Measurements from ENCODE around the gene WASF3. TPM values are rescaled to one million over a fixed set of nuclear protein-coding genes. Genes with fewer than 3 reads are reported as not detected.

WASF3 gene
- total and polyA plus RNA-seq, 2 experiments from 2014 or later: 9.9 to 20.7 TPM

GRCh38 chr13:26695891-26696311, 138.4 kb downstream of the WASF3 start:
- TF ChIP-seq STAT1 (IDR thresholded peaks at IDR 0.05; ENCODE audit: unreplicated experiment): no peak
- TF ChIP-seq POLR2AphosphoS5 (IDR thresholded peaks at IDR 0.05; ENCODE audit: low read depth): no peak
- no peak for TF ChIP-seq CTCF (conservative IDR thresholded peaks at IDR 0.05; ENCODE audit: low read depth in 2 of 2)
- no peak for TF ChIP-seq CREB1 (CRISPR knock-in tag; IDR thresholded peaks at IDR 0.05; ENCODE audit: low read depth)
- no peak for TF ChIP-seq NANOG (IDR thresholded peaks at IDR 0.05; ENCODE audit: borderline replicate concordance)
- TF ChIP-seq EZH2phosphoT487 (IDR thresholded peaks at IDR 0.05; ENCODE audit: unreplicated experiment): no peak
- TF ChIP-seq JUNB (IDR thresholded peaks at IDR 0.05; ENCODE audit: unreplicated experiment): no peak
- no peak for TF ChIP-seq ZNF114 (CRISPR knock-in tag; IDR thresholded peaks at IDR 0.05)
- no peak for TF ChIP-seq ETS1 (IDR thresholded peaks at IDR 0.05)
- TF ChIP-seq ZNF331 (CRISPR knock-in tag; IDR thresholded peaks at IDR 0.05; ENCODE audit: low read depth): no peak
- TF ChIP-seq EZH2 (IDR thresholded peaks at IDR 0.05; ENCODE audit: low read depth, unreplicated experiment): no peak
- no peak for TF ChIP-seq REST (IDR thresholded peaks at IDR 0.05; ENCODE audit: unreplicated experiment)
- no peak for TF ChIP-seq ZNF462 (CRISPR knock-in tag; IDR thresholded peaks at IDR 0.05)
- H3K9me3 Mint-ChIP-seq: peaks cover 2% of the 10 kb centered on the region; the same call in 2 of the 3 replicates

More at GRCh38 chr13:26695891-26696311, 138.4 kb downstream of the WASF3 start:
- peaks cover 8% of the 10 kb centered on the region; the same call in 1 of the 3 replicates for H3K36me3 Mint-ChIP-seq (ENCODE audit: low read depth)
- 0 out of 2 replicates have a peak, but pooled peaks cover 3% of the 10 kb centered on the region for H3K27me3 ChIP-seq (ENCODE audit: insufficient read depth)
- H3K9me2 ChIP-seq (ENCODE audit: insufficient read depth): no peaks in the 10 kb centered on the region
- no peaks in the 10 kb centered on the region for H3K79me2 ChIP-seq (replicated peaks; ENCODE audit: insufficient read depth)
- H4K20me1 ChIP-seq (replicated peaks; ENCODE audit: insufficient read depth): no peaks in the 10 kb centered on the region
- peaks cover 19% of the 10 kb centered on the region for H3K4me1 Mint-ChIP-seq
- peaks cover 12% of the 10 kb centered on the region for H3K27me3 Mint-ChIP-seq (ENCODE audit: insufficient read depth, low read depth, poor library complexity)
- H3K4me3 Mint-ChIP-seq: no peak overlapping the region
- H3K36me3 ChIP-seq (ENCODE audit: insufficient read depth): no peaks in the 10 kb centered on the region
- no peak overlapping the region for H3K27ac ChIP-seq (ENCODE audit: low read depth)
- H3K27ac Mint-ChIP-seq: no peak overlapping the region
- H3K4me1 ChIP-seq (ENCODE audit: insufficient read depth): no peaks in the 10 kb centered on the region
- H3K4me3 ChIP-seq: no peak overlapping the region
- ATAC-seq (peak; percentile 47), DNase-seq (ENCODE audit: low spot score) (no peak)
- no peak overlapping the region for H3K4me2 ChIP-seq
- H2AFZ ChIP-seq: no peak overlapping the region
- no peaks in the 10 kb centered on the region for H3F3A ChIP-seq (replicated peaks; ENCODE audit: low read depth)

Measured in GM23338 (cell line).